ENCODE data around the gene SDHA. TPM values are rescaled to one million over a fixed set of nuclear protein-coding genes. Genes with fewer than 3 reads are reported as not detected.

Gene SDHA
- total RNA-seq, 1 donor from 2014 or later = 86.3 TPM

DNA sequence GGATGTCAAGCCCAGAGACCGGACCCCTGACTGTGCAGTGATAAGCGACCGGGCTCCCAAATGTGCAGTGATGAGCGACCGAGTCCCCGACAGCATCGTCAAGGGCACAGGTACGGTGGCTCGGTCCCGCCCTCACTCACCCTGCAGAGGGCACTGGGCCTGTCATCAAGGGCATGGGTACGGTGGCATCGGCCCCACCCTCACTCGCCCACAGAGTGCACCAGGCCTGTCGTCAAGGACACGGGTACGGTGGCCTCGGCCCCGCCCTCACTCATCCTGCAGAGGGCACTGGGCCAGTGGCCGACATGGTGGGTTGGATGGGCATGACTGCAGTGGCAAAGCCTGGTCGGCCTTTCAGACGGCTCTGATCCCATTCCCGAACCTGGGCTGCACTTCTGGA, 36.6 kb upstream of the SDHA start:
- H3K4me3 Mint-ChIP-seq = no peak overlapping the region
- no peak overlapping the region for H3K27ac Mint-ChIP-seq
- no peak for DNase-seq (ENCODE audit: low spot score in 2 of 2, unreplicated experiment in 2 of 2)
- no peaks in the 10 kb centered on the region for H3K27me3 Mint-ChIP-seq (ENCODE audit: low read depth)
- H3K9me3 Mint-ChIP-seq = no peaks in the 10 kb centered on the region
- TF ChIP-seq, protein P1, sequence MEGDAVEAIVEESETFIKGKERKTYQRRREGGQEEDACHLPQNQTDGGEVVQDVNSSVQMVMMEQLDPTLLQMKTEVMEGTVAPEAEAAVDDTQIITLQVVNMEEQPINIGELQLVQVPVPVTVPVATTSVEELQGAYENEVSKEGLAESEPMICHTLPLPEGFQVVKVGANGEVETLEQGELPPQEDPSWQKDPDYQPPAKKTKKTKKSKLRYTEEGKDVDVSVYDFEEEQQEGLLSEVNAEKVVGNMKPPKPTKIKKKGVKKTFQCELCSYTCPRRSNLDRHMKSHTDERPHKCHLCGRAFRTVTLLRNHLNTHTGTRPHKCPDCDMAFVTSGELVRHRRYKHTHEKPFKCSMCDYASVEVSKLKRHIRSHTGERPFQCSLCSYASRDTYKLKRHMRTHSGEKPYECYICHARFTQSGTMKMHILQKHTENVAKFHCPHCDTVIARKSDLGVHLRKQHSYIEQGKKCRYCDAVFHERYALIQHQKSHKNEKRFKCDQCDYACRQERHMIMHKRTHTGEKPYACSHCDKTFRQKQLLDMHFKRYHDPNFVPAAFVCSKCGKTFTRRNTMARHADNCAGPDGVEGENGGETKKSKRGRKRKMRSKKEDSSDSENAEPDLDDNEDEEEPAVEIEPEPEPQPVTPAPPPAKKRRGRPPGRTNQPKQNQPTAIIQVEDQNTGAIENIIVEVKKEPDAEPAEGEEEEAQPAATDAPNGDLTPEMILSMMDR (IDR thresholded peaks at IDR 0.05; ENCODE audit: unreplicated experiment) = no peak
- peaks cover 12% of the 10 kb centered on the region for H3K4me1 Mint-ChIP-seq
- peaks cover 13% of the 10 kb centered on the region for H3K36me3 Mint-ChIP-seq

DNA sequence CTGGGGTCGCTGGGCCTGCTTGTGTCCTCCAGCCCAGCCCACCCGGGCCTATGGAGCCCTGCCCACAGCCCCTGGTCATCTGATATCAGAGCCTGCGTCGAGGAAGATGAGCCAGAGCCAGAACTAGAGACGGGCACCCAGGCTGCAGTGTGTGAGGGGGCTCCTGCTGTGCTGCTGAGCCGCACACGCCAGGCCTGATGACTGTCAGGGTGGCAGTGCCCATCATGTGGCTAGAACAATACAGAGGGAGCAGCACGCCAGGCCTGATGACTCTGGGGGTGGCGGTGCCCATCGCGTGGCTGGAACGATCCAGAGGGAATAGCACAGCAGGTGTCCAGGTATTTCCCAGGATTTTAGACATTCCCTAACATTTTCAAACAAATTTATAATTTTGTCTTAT, 36.0 kb upstream of the SDHA start:
- peaks cover 13% of the 10 kb centered on the region for H3K36me3 Mint-ChIP-seq
- H3K4me3 Mint-ChIP-seq = no peak overlapping the region
- DNase-seq (ENCODE audit: low spot score in 2 of 2, unreplicated experiment in 2 of 2) = no peak
- peaks cover 6% of the 10 kb centered on the region for H3K4me1 Mint-ChIP-seq
- no peaks in the 10 kb centered on the region for H3K27me3 Mint-ChIP-seq (ENCODE audit: low read depth)
- H3K27ac Mint-ChIP-seq = no peak overlapping the region
- TF ChIP-seq, protein P1 (IDR thresholded peaks at IDR 0.05; ENCODE audit: unreplicated experiment) = no peak
- H3K9me3 Mint-ChIP-seq = no peaks in the 10 kb centered on the region

DNA sequence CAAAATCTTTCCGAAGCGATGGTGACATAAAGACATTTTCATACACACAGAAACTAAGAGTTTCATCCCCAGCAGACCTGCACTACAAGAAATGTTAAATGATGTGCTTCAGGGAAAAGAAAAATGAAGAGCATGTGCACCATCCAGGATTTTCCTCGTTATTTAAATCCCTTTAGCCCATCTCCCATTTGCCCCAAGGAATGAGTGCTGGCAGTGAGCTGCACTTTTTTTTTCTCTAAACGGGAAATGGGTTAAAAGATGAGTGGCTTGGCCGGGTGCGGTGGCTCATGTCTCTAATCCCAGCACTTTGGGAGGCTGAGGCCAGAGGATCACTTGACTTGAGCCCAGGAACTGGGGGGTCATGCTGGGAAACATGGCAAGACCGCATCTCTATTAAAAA, 33.6 kb upstream of the SDHA start:
- H3K9me3 Mint-ChIP-seq = no peaks in the 10 kb centered on the region
- H3K4me1 Mint-ChIP-seq = peaks cover 14% of the 10 kb centered on the region
- H3K27me3 Mint-ChIP-seq (ENCODE audit: low read depth) = no peaks in the 10 kb centered on the region
- no peak overlapping the region for H3K27ac Mint-ChIP-seq
- DNase-seq (ENCODE audit: low spot score in 2 of 2, unreplicated experiment in 2 of 2) = no peak
- H3K4me3 Mint-ChIP-seq = no peak overlapping the region
- TF ChIP-seq, protein P1 (IDR thresholded peaks at IDR 0.05; ENCODE audit: unreplicated experiment) = no peak
- H3K36me3 Mint-ChIP-seq = peaks cover 13% of the 10 kb centered on the region

DNA sequence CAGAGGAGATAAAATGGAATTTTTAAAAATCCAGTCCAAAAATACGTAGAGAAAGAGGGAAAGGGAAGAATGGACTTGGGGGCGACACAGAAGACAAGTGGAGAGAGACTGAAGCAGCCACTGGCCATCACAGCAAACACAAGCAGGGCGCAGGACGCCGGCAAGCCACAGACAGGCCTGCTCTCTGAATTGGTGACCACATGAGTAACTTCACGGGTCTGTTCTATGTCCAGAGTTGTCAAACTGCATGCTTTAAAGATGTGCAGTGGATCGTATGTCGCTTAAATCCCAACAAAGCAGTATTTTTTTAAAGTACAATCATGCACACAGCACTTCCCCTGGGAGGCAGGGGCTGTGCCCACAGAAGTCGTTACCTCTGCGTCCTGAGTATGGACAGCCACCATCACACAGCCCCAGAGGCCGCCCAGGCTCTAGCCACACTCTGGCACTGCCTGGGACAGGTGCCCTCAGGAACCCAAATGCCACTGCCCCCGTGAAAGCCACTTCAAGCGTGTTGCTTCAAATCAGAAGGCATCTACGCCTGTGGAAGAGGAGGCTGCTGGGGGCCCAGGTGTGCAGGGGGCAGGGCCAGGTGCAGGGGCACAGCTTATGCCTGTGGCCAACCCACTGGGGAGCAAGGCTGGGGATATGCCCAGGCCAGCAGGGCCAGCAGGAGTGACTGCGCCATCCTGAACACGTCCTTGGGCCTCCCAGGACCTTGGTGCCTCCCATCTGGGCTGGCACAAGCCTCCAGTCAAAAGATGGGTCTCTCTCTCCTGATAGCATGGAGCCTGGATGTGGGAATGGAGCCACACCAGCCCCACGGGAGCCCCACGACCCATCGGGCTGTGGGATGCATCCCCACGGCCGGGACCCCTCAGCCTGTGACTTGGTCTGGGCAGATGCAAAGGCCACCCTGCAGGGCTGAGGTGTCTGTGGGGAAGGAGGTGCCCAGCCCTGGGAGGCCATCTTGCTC, 32.7 kb upstream of the SDHA start:
- Mint-ChIP-seq H3K27me3 (ENCODE audit: low read depth) (no peaks in the 10 kb centered on the region), H3K9me3 (no peaks in the 10 kb centered on the region), H3K36me3 (peaks cover 7% of the 10 kb centered on the region), H3K4me1 (peaks cover 10% of the 10 kb centered on the region), H3K4me3 (no peak overlapping the region), H3K27ac (no peak overlapping the region)
- no peak for DNase-seq (ENCODE audit: low spot score in 2 of 2, unreplicated experiment in 2 of 2)
- TF ChIP-seq, protein P1 (IDR thresholded peaks at IDR 0.05; ENCODE audit: unreplicated experiment) = no peak

DNA sequence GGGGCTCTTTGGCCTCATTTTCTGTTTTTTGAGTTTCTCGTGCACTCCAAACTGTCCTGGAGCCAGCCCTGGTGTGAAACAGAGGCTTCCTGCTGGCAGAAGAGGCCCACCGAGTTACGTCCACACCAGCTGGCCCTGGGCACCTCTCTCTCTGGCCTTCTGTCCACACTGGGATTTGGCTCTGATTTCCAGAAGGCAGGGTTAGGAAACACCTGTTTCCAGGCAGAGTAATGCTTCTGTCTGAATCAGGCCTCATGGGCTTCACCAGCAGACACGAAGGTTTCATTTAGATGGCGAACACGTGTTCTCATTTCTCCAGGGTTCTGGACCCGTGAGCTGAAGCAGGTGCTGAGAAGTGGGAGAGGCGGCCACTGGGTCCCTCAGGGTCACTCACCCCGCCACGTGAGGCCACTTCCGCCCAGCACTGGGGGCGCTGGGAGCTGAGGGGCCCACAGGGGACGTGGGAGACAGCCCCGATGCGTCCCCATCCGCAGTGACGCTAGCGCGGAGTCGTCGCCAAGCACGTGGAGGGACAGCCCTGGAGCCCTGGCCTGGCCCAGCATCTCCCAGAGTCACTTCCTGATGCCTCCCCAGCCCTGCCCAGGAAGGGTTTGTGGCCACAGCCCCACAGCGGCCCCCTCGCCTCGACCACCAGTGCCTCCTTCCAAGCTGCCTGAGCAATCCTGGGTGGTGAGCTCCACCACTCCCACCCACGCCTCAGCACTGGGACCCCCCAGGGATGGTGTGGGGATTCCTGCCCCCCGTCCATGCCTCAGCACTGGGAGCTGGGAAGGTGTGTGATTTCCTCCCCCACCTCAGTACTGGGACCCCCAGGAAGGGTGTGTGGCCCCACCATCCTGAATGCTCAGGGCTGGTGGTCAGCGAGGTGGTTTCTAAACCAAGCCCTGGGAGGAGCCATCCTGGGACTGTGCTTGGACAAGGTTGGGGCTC, 31.8 kb upstream of the SDHA start:
- no peak overlapping the region for H3K27ac Mint-ChIP-seq
- DNase-seq (ENCODE audit: low spot score in 2 of 2, unreplicated experiment in 2 of 2) = no peak

More for the DNA sequence above, 31.8 kb upstream of the SDHA start:
- H3K36me3 Mint-ChIP-seq = peaks cover 7% of the 10 kb centered on the region
- H3K4me1 Mint-ChIP-seq = peaks cover 8% of the 10 kb centered on the region
- H3K4me3 Mint-ChIP-seq = no peak overlapping the region
- H3K9me3 Mint-ChIP-seq = no peaks in the 10 kb centered on the region
- TF ChIP-seq, protein P1 (IDR thresholded peaks at IDR 0.05; ENCODE audit: unreplicated experiment) = no peak
- H3K27me3 Mint-ChIP-seq (ENCODE audit: low read depth) = no peaks in the 10 kb centered on the region

Data from mesothelial cell of epicardium (in vitro differentiated cells).